Loucy (cell line): ENCODE measurements around the gene ARHGAP36.

Source experiments
- H2AFZ ChIP-seq: fragments of 200-600 bp; sonication (generic); 2 replicates; pipeline ENCODE4 v1.6.0; 2016; ENCODE audit warnings: antibody characterized with exemption, mild to moderate bottlenecking, low read length, moderate library complexity
- H3F3A ChIP-seq: fragments of 200-600 bp; 2 replicates; pipeline ENCODE4 v1.6.0; 2016; ENCODE audit warnings: antibody characterized with exemption, low read depth, mild to moderate bottlenecking
- H3K27me3 ChIP-seq: fragments of 200-600 bp; sonication (generic); 2 replicates; pipeline ENCODE4 v1.6.1; 2014; ENCODE audit warnings: low read length, mild to moderate bottlenecking; ENCODE audit not compliant: insufficient read depth, poor library complexity, severe bottlenecking
- H3K36me3 ChIP-seq: fragments of 200-600 bp; sonication (generic); 2 replicates; pipeline ENCODE4 v1.6.1; 2016; ENCODE audit warnings: low read length; ENCODE audit not compliant: insufficient read depth
- H3K4me1 ChIP-seq: fragments of 200-600 bp; sonication (generic); 2 replicates; pipeline ENCODE4 v1.5.1; 2014; ENCODE audit warnings: low read length, mild to moderate bottlenecking; ENCODE audit not compliant: insufficient read depth, poor library complexity, severe bottlenecking
- H3K4me2 ChIP-seq: fragments of 200-600 bp; sonication (generic); 2 replicates; pipeline ENCODE4 v1.6.0; 2014; ENCODE audit warnings: antibody characterized with exemption, low read length, low read depth, mild to moderate bottlenecking; ENCODE audit not compliant: poor library complexity, severe bottlenecking
- H3K4me3 ChIP-seq: fragments of 200-600 bp; sonication (generic); 2 replicates; pipeline ENCODE4 v1.5.1; 2014; ENCODE audit warnings: low read length, mild to moderate bottlenecking, mixed read lengths; ENCODE audit not compliant: poor library complexity, severe bottlenecking
- H3K79me2 ChIP-seq: fragments of 200-600 bp; sonication (generic); 2 replicates; pipeline ENCODE4 v1.6.1; 2014; ENCODE audit warnings: low read length; ENCODE audit not compliant: insufficient read depth
- H3K9ac ChIP-seq: fragments of 200-600 bp; sonication (generic); 2 replicates; pipeline ENCODE4 v1.6.0; 2014; ENCODE audit warnings: mild to moderate bottlenecking, low read depth, low read length, moderate library complexity; ENCODE audit not compliant: poor library complexity, severe bottlenecking
- H3K9me2 ChIP-seq: fragments of 200-600 bp; sonication (generic); replicated peaks from 2 replicates; pipeline ENCODE4 v1.6.1; 2016; ENCODE audit warnings: low read depth, low read length, mixed read lengths
- H3K9me3 ChIP-seq: fragments of 200-600 bp; sonication (generic); 2 replicates; pipeline ENCODE4 v1.6.1; 2014; ENCODE audit warnings: mild to moderate bottlenecking, antibody characterized with exemption, low read length, low read depth; ENCODE audit not compliant: insufficient read depth
- H4K20me1 ChIP-seq: fragments of 200-600 bp; sonication (generic); 2 replicates; pipeline ENCODE4 v1.6.0; 2014; ENCODE audit warnings: antibody characterized with exemption, low read length, mild to moderate bottlenecking; ENCODE audit not compliant: insufficient read depth, poor library complexity, severe bottlenecking
- EZH2phosphoT487 ChIP-seq: fragments of 200-600 bp; IDR thresholded peaks from 2 replicates; pipeline ENCODE4 v1.6.1; 2018; ENCODE audit warnings: antibody characterized with exemption, mild to moderate bottlenecking, moderate library complexity, borderline replicate concordance
- TF ChIP-seq, protein P1 (sequence below): fragments of 200-600 bp; sonication (generic); conservative IDR thresholded peaks from 2 replicates; pipeline ENCODE4 v1.5.1; 2014; ENCODE audit warnings: mild to moderate bottlenecking, antibody characterized with exemption, low read length

The ARHGAP36 gene

DNA sequence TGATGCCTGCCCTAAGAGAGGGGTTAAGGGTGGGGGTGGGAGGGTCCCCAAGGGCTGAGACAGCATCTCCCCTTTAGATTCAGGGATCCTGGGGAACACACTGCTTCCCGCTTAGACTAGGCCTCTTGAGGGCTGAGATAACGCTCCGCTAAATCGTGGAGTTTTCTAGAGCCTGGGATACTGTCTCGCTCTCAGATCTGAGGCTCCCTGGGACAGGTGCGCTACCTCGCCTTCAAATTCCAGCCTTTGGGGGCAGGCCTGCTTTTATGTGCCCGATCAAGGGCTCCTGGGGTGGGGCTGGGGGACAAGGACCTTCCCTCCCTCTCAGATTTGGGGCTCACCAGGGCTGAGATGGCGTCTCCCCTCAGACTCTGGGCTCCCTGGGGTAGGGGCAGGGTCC is 440 bp upstream of the ARHGAP36 start:
- Histone ChIP-seq H3K27me3 (no peaks in the 10 kb centered on the region), H3K4me1 (no peaks in the 10 kb centered on the region), H3K79me2 (no peaks in the 10 kb centered on the region), H4K20me1 (no peaks in the 10 kb centered on the region), H3K9me2 (no peaks in the 10 kb centered on the region), H3F3A (no peaks in the 10 kb centered on the region), H3K4me3 (no peak overlapping the region), H3K4me2 (no peak overlapping the region), H2AFZ (no peak overlapping the region), H3K9me3 (no peaks in the 10 kb centered on the region), H3K9ac (no peak overlapping the region), H3K36me3 (no peaks in the 10 kb centered on the region)
- TF ChIP-seq EZH2phosphoT487, result no peak
- TF ChIP-seq, protein P1, sequence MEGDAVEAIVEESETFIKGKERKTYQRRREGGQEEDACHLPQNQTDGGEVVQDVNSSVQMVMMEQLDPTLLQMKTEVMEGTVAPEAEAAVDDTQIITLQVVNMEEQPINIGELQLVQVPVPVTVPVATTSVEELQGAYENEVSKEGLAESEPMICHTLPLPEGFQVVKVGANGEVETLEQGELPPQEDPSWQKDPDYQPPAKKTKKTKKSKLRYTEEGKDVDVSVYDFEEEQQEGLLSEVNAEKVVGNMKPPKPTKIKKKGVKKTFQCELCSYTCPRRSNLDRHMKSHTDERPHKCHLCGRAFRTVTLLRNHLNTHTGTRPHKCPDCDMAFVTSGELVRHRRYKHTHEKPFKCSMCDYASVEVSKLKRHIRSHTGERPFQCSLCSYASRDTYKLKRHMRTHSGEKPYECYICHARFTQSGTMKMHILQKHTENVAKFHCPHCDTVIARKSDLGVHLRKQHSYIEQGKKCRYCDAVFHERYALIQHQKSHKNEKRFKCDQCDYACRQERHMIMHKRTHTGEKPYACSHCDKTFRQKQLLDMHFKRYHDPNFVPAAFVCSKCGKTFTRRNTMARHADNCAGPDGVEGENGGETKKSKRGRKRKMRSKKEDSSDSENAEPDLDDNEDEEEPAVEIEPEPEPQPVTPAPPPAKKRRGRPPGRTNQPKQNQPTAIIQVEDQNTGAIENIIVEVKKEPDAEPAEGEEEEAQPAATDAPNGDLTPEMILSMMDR, result no peak

DNA sequence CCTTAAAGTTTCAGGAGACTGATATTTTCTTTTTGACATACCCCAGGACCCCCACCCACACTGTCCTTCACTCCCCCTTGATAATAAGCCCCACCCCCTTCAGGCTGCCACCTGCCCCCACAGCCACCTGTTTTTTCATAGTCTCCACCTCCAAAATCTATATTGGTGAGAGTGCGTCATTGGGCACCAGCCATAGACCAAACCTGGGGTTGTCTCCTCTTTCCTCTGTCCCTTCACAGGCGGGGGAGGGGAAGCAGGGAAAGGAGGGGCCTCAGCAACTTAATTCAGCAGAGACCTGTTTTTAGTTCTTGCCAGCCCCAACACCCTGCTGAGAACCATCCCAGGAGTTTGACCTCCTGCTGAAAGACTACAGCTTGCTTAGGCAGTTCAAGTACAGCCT is 1.1 kb downstream of the ARHGAP36 start:
- Histone ChIP-seq H2AFZ (no peak overlapping the region), H3K27me3 (no peaks in the 10 kb centered on the region)

DNA sequence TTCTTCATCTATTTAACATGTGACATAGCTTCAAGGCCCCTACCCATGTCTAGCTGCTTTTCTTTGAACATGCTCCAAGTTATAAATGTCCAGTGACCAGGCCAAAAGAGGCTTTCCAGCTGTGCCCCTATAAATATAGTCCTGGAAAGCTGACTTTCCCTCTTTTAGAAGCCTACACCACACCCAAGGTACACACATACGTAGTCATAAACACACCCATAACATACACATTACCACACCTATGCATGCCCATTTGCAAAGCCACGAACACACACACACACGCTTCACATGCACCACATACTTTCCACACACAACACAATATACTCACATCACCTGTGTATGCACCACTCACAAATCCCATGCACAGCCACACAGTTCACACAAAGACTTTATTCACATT is 2.0 kb downstream of the ARHGAP36 start:
- H2AFZ ChIP-seq, result no peak overlapping the region
- no peaks in the 10 kb centered on the region for H3K4me1 ChIP-seq
- H4K20me1 ChIP-seq, result no peaks in the 10 kb centered on the region
- H3K9me2 ChIP-seq, result no peaks in the 10 kb centered on the region
- H3K27me3 ChIP-seq, result no peaks in the 10 kb centered on the region
- no peak for TF ChIP-seq EZH2phosphoT487
- TF ChIP-seq, protein P1, result no peak
- no peaks in the 10 kb centered on the region for H3K36me3 ChIP-seq
- H3K9ac ChIP-seq, result no peak overlapping the region
- no peak overlapping the region for H3K4me3 ChIP-seq
- no peaks in the 10 kb centered on the region for H3K79me2 ChIP-seq
- H3F3A ChIP-seq, result no peaks in the 10 kb centered on the region
- no peaks in the 10 kb centered on the region for H3K9me3 ChIP-seq
- no peak overlapping the region for H3K4me2 ChIP-seq

More for the DNA sequence above, 1.1 kb downstream of the ARHGAP36 start:
- H3K4me2 ChIP-seq, result no peak overlapping the region
- H3K9me3 ChIP-seq, result no peaks in the 10 kb centered on the region
- TF ChIP-seq EZH2phosphoT487, result no peak
- TF ChIP-seq, protein P1, result no peak
- no peaks in the 10 kb centered on the region for H4K20me1 ChIP-seq
- H3K36me3 ChIP-seq, result no peaks in the 10 kb centered on the region
- no peaks in the 10 kb centered on the region for H3K79me2 ChIP-seq
- H3K9ac ChIP-seq, result no peak overlapping the region
- no peaks in the 10 kb centered on the region for H3F3A ChIP-seq
- no peaks in the 10 kb centered on the region for H3K9me2 ChIP-seq
- H3K4me3 ChIP-seq, result no peak overlapping the region
- no peaks in the 10 kb centered on the region for H3K4me1 ChIP-seq
